Body of pancreas (tissue), 4 donors: ENCODE measurements around the gene ITGA1.

Experiments used
- CTCF ChIP-seq, 7 experiments: fragments of 450-650 bp in 4 of 7; fragments of 200-600 bp in 3 of 7; sonication (generic) in 3 of 7; IDR thresholded peaks; one replicate each; pipeline ENCODE4 v1.5.1; 2016 to 2019; ENCODE audit warnings: antibody characterized with exemption in 7 of 7
- POLR2A ChIP-seq, 3 donors: fragments of 450-650 bp; IDR thresholded peaks; one replicate each; pipeline ENCODE4 v1.6.1; 2016; ENCODE audit warnings: antibody characterized with exemption in 3 of 3, mild to moderate bottlenecking in 2 of 3

GRCh38 chr5:52791366-52791765 lies 3.6 kb downstream of the ITGA1 start:
- TF ChIP-seq CTCF (IDR thresholded peaks at IDR 0.05) (no peak), POLR2A (IDR thresholded peaks at IDR 0.05) (no peak)
